NCI-H526 (cell line): ENCODE data around the gene KRTAP4-4.

Source experiments
- DNase-seq, 2 experiments: peaks; one replicate each; lab custom pipeline; 2025; lab: John Stamatoyannopoulos, UW

KRTAP4-4 gene

GRCh38 chr17:41111151-41111885 lies 49.2 kb downstream of the KRTAP4-4 start:
- DNase-seq, result no peak
